Keratinocyte (primary cell): ENCODE measurements around the gene FBLN1. TPM values are rescaled to one million over a fixed set of nuclear protein-coding genes. Genes with fewer than 3 reads are reported as not detected.
A peak's percentile ranks its signal among the peaks of the same experiment; 100 is the strongest.

Source experiments
- DNase-seq: peaks from one replicate; pipeline ENCODE4 v3.0.0-alpha.2; 2011; ENCODE audit warnings: low read depth, missing footprints, low spot score
- FAIRE-seq: peaks from 2 replicates; lab custom pipeline; 2011; peaks lifted over from hg19 to GRCh38; lab: Jason Lieb, UNC
- H2AFZ ChIP-seq: 2 replicates; pipeline ENCODE4 v1.6.0; 2012; ENCODE audit warnings: low read length, control low read depth, inconsistent platforms; ENCODE audit not compliant: control insufficient read depth
- H3K27ac ChIP-seq: 2 replicates; pipeline ENCODE4 v1.5.1; 2011; ENCODE audit warnings: low read length; ENCODE audit not compliant: control insufficient read depth, insufficient read depth
- H3K27me3 ChIP-seq: 3 replicates; pipeline ENCODE4 v1.6.0; 2011; ENCODE audit warnings: low read length; ENCODE audit not compliant: control insufficient read depth, insufficient read depth; ENCODE audit errors: extremely low read depth
- H3K36me3 ChIP-seq, 2 experiments: 2 replicates in 1 of 2; 3 replicates in 1 of 2; pipeline ENCODE4 v1.5.1; 2011; ENCODE audit warnings: low read length in 2 of 2, mild to moderate bottlenecking in 1 of 2; ENCODE audit not compliant: control insufficient read depth in 2 of 2, insufficient read depth in 2 of 2; ENCODE audit errors: extremely low read depth in 1 of 2
- H3K4me1 ChIP-seq: 3 replicates; pipeline ENCODE4 v1.5.1; 2011; ENCODE audit warnings: low read length; ENCODE audit not compliant: control insufficient read depth, insufficient read depth; ENCODE audit errors: extremely low read depth
- H3K4me2 ChIP-seq: 3 replicates; pipeline ENCODE4 v1.6.0; 2011; ENCODE audit warnings: low read depth, low read length; ENCODE audit not compliant: control insufficient read depth, insufficient read depth; ENCODE audit errors: extremely low read depth
- H3K4me3 ChIP-seq, 3 experiments: fragments of 200-600 bp in 1 of 3; sonication (generic) in 1 of 3; 2 replicates in 2 of 3; 3 replicates in 1 of 3; pipeline ENCODE4 v1.5.1; 2011 to 2016; ENCODE audit warnings: low read length in 3 of 3, mild to moderate bottlenecking in 3 of 3, control low read depth in 2 of 3, inconsistent platforms in 1 of 3, low read depth in 1 of 3, mixed read lengths in 1 of 3, mixed run types in 1 of 3, moderate library complexity in 1 of 3; ENCODE audit not compliant: control insufficient read depth in 2 of 3, insufficient read depth in 2 of 3; ENCODE audit errors: extremely low read depth in 1 of 3
- H3K79me2 ChIP-seq: 2 replicates; pipeline ENCODE4 v1.6.0; 2012; ENCODE audit warnings: low read length; ENCODE audit not compliant: control insufficient read depth, insufficient read depth
- H3K9ac ChIP-seq: 3 replicates; pipeline ENCODE4 v1.6.0; 2011; ENCODE audit warnings: low read length; ENCODE audit not compliant: control insufficient read depth, insufficient read depth; ENCODE audit errors: extremely low read depth
- H3K9me1 ChIP-seq: 3 replicates; pipeline ENCODE4 v1.6.0; 2011; ENCODE audit warnings: low read length; ENCODE audit not compliant: control insufficient read depth, insufficient read depth; ENCODE audit errors: extremely low read depth
- H3K9me3 ChIP-seq: 2 replicates; pipeline ENCODE4 v1.5.1; 2012; ENCODE audit warnings: low read depth, low read length; ENCODE audit not compliant: control insufficient read depth
- H4K20me1 ChIP-seq: 3 replicates; pipeline ENCODE4 v1.6.0; 2011; ENCODE audit warnings: low read length; ENCODE audit not compliant: control insufficient read depth, insufficient read depth; ENCODE audit errors: extremely low read depth
- EZH2 ChIP-seq: IDR thresholded peaks from one replicate; pipeline ENCODE4 v1.6.1; 2012; ENCODE audit warnings: inconsistent platforms, mild to moderate bottlenecking, low read length, moderate library complexity
- dilution Hi-C: fragments of 300-500 bp; cut with MboI; formaldehyde crosslinking; loops from one replicate; pipeline ENCODE4 v1.7.0; 2020; ENCODE audit warnings: low sequenced_read_pairs; ENCODE audit not compliant: extremely low pct_ligation_motif_present
- polyA plus RNA-seq, 5 experiments: library from polyadenylated mRNA; depleted of rRNA in 3 of 5; stranded (reverse) in 3 of 5; stranded (forward) in 1 of 5; unstranded in 1 of 5; fragments of >200 nt; gene quantifications; 1 replicate in 1 of 5; 2 replicates in 3 of 5; 3 replicates in 1 of 5; pipeline versions ENCODE4 v1.2.1 to v1.2.3, GENCODE V29; 2011 to 2012; ENCODE audit warnings: missing spikeins in 2 of 5, low read depth in 1 of 5, low replicate concordance in 1 of 5
- TF ChIP-seq, protein P1 (sequence below), 3 experiments: IDR thresholded peaks in 1 of 3; conservative IDR thresholded peaks in 1 of 3; optimal IDR thresholded peaks in 1 of 3; 2 replicates in 2 of 3; 3 replicates in 1 of 3; pipeline versions ENCODE3 to v1.5.1; 2011; ENCODE audit warnings: low read length in 3 of 3, mild to moderate bottlenecking in 3 of 3, moderate library complexity in 2 of 3, control low read depth in 1 of 3, inconsistent platforms in 1 of 3; ENCODE audit not compliant: insufficient read depth in 2 of 3; ENCODE audit errors: extremely low read depth in 1 of 3

Gene FBLN1
- polyA plus RNA-seq, 1 donor (not counting 4 experiments of a cell fraction or from before 2014, with no cell fraction given) = 13.7 TPM

- Histone ChIP-seq H3K36me3 (peaks cover 0 to 1% of the 10 kb centered on the region in 2 experiments), H3K4me3 (no peak overlapping the region), H4K20me1 (peaks cover 2% of the 10 kb centered on the region), H3K4me2 (no peak overlapping the region), H3K79me2 (no peaks in the 10 kb centered on the region), H3K9me1 (no peaks in the 10 kb centered on the region), H3K27me3 (no peaks in the 10 kb centered on the region), H3K9me3 (no peaks in the 10 kb centered on the region), H3K4me1 (peaks cover 30% of the 10 kb centered on the region), H3K9ac (no peak overlapping the region), H2AFZ (no peak overlapping the region), H3K27ac (no peak overlapping the region)
- FAIRE-seq = no peak
- no peak for TF ChIP-seq EZH2
- TF ChIP-seq, protein P1, sequence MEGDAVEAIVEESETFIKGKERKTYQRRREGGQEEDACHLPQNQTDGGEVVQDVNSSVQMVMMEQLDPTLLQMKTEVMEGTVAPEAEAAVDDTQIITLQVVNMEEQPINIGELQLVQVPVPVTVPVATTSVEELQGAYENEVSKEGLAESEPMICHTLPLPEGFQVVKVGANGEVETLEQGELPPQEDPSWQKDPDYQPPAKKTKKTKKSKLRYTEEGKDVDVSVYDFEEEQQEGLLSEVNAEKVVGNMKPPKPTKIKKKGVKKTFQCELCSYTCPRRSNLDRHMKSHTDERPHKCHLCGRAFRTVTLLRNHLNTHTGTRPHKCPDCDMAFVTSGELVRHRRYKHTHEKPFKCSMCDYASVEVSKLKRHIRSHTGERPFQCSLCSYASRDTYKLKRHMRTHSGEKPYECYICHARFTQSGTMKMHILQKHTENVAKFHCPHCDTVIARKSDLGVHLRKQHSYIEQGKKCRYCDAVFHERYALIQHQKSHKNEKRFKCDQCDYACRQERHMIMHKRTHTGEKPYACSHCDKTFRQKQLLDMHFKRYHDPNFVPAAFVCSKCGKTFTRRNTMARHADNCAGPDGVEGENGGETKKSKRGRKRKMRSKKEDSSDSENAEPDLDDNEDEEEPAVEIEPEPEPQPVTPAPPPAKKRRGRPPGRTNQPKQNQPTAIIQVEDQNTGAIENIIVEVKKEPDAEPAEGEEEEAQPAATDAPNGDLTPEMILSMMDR (optimal IDR thresholded peaks at IDR 0.05 in 1 of 3, IDR thresholded peaks at IDR 0.05 in 1 of 3, conservative IDR thresholded peaks at IDR 0.05 in 1 of 3; ENCODE audit: extremely low read depth in 1 of 3, insufficient read depth in 2 of 3, low read length in 3 of 3) = no peak
- DNase-seq = no peak
- dilution Hi-C loops = no loop called here
Observed at GRCh38 chr22:45529971-45530575, 27.4 kb downstream of the FBLN1 start.

- dilution Hi-C loops = no loop called here
- Histone ChIP-seq H3K9me3 (no peaks in the 10 kb centered on the region), H3K4me3 (peak overlapping the region in 1 of 3 experiments; percentile 15), H3K4me2 (peak overlapping the region; percentile 61), H3K4me1 (peaks cover 31% of the 10 kb centered on the region), H4K20me1 (peaks cover 2% of the 10 kb centered on the region), H3K27me3 (no peaks in the 10 kb centered on the region), H3K79me2 (no peaks in the 10 kb centered on the region), H3K36me3 (peaks cover 0 to 1% of the 10 kb centered on the region in 2 experiments), H3K9ac (peak overlapping the region; percentile 48), H3K9me1 (no peaks in the 10 kb centered on the region), H3K27ac (peak overlapping the region; percentile 55), H2AFZ (no peak overlapping the region)
- TF ChIP-seq, protein P1 (optimal IDR thresholded peaks at IDR 0.05 in 1 of 3, IDR thresholded peaks at IDR 0.05 in 1 of 3, conservative IDR thresholded peaks at IDR 0.05 in 1 of 3; ENCODE audit: extremely low read depth in 1 of 3, insufficient read depth in 2 of 3, low read length in 3 of 3) = no peak
- TF ChIP-seq EZH2 = no peak
- DNase-seq (no peak), FAIRE-seq (peak; percentile 92)
Observed at GRCh38 chr22:45531441-45532234, 29.0 kb downstream of the FBLN1 start.
